Psoas muscle (tissue), 8 donors: ENCODE data around the gene KRTAP19-5. TPM values are rescaled to one million over a fixed set of nuclear protein-coding genes. Genes with fewer than 3 reads are reported as not detected.
A peak's percentile ranks its signal among the peaks of the same experiment; 100 is the strongest.

Source experiments
- ATAC-seq, 4 donors: fragments of 200-7000 bp; cut with Tn5 transposase; one replicate each; pipeline ENCODE4 v1.9.1; 2020; ENCODE audit warnings: moderate library complexity in 3 of 4, mild to moderate bottlenecking in 2 of 4
- DNase-seq, 2 donors: peaks; one replicate each; pipeline ENCODE4 v3.0.0-alpha.2; 2020
- H3K27ac ChIP-seq: fragments of 200-600 bp; one replicate; pipeline ENCODE4 v1.8.0; 2022
- H3K27me3 ChIP-seq, 3 donors: fragments of 200-600 bp in 1 of 3; one replicate each; pipeline versions ENCODE4 v1.6.1 to v1.8.0; 2013 to 2022; ENCODE audit warnings: low read length in 2 of 3, mild to moderate bottlenecking in 2 of 3, moderate library complexity in 1 of 3; ENCODE audit not compliant: insufficient read depth in 3 of 3
- H3K36me3 ChIP-seq, 2 donors: fragments of 200-600 bp in 1 of 2; one replicate each; pipeline versions ENCODE4 v1.6.1 to v1.8.0; 2013 to 2022; ENCODE audit warnings: low read depth in 1 of 2, mild to moderate bottlenecking in 1 of 2, moderate library complexity in 1 of 2; ENCODE audit not compliant: insufficient read depth in 1 of 2
- H3K4me1 ChIP-seq: fragments of 200-600 bp; one replicate; pipeline ENCODE4 v1.8.0; 2022
- H3K4me3 ChIP-seq: fragments of 200-600 bp; one replicate; pipeline ENCODE4 v1.8.0; 2022; ENCODE audit warnings: mild to moderate bottlenecking
- H3K9me3 ChIP-seq: fragments of 200-600 bp; one replicate; pipeline ENCODE4 v1.8.0; 2022
- whole genome bisulfite sequencing, 3 donors: extraction: QIAGEN DNeasy Blood & Tissue Kit; methylation state at CpG; one replicate each; pipeline versions ENCODE4 v1.1.6 to v1.1.7; 2013; 5-methylcytosine and 5-hydroxymethylcytosine counted together
- intact Hi-C, 2 donors: fragments of 100-400 bp; cut with DNase I; formaldehyde crosslinking; loops; one replicate each; pipeline versions ENCODE4 v1.11.0 to v1.14.2; 2022
- polyA plus RNA-seq, 3 donors: library from polyadenylated mRNA; stranded (reverse); fragments of 200-250 nt; gene quantifications; one replicate each; pipeline ENCODE4 v1.2.3, GENCODE V29; 2013
- total RNA-seq, 4 donors: library from RNA; stranded (reverse); fragmentation: NEBNext Ultra II Directional in 2 of 4; extraction: Animal tissue kit (Norgen Biotek cat#: 25700) in 2 of 4; gene quantifications; one replicate each; pipeline versions ENCODE4 v1.2.1 to v1.2.4, GENCODE V29; 2021 to 2023
- TF ChIP-seq, protein P1 (sequence below): fragments of 200-600 bp; IDR thresholded peaks from one replicate; pipeline ENCODE4 v1.8.0; 2022; ENCODE audit warnings: antibody characterized with exemption
- donor health status: healthy with polysubstance abuse.
- donor health status: DM: no; HTN: no; CAD: no; lungs with moderate emphysema.
- donor health status: Bipolar disorder and iron deficiency.
- donor health status: healthy.
- donor health status: DM: yes; HTN: yes; CAD: no.
- donor health status: DM: no; HTN: no; CAD: no.
- donor health status: DM: no; HTN: no; CAD: no.
- donor health status: DM: yes; HTN: yes; CAD: no.

The KRTAP19-5 gene
- total and polyA plus RNA-seq, 7 donors = not detected

DNA sequence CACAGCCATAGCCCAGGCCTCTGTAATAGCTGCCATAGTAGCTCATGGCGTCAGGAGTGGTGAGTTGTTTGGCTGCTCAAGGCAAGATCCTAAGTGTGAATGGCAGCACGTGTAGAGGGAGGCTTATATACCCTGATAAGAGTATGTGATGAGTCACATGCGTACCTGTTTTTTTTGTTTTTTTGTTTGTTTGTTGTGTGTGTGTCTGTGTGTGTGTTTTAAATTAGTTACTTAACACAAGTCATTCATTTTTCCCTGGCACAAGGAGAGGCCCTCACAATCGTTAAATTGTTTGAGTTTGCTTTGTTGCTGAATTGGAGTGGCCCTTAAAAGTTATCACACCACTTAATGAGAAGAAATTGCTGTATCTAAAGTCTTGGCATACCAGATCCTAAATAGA is 4.9 kb downstream of the KRTAP19-5 start, which contains the start of gene KRTAP19-4:
KRTAP19-4 (minus strand) TSS at position 101 of the 400 bp plus-strand sequence; CDS start at position 46, 55 bp downstream.
- Histone ChIP-seq H3K4me3 (no peak within 1 kb of the TSS), H3K4me1 (no peaks in the 10 kb centered on the region), H3K27me3 (no peaks in the 10 kb centered on the region), H3K9me3 (no peaks in the 10 kb centered on the region), H3K27ac (no peak within 1 kb of the TSS), H3K36me3 (no peaks in the 10 kb centered on the region)
- DNase-seq = no peak
- intact Hi-C loops = no loop called here
- ATAC-seq = no peak
- 75 to 80% (median 77%) methylated on average over 4 of the region's 4 CpGs for whole genome bisulfite sequencing, 3 donors
- TF ChIP-seq, protein P1, sequence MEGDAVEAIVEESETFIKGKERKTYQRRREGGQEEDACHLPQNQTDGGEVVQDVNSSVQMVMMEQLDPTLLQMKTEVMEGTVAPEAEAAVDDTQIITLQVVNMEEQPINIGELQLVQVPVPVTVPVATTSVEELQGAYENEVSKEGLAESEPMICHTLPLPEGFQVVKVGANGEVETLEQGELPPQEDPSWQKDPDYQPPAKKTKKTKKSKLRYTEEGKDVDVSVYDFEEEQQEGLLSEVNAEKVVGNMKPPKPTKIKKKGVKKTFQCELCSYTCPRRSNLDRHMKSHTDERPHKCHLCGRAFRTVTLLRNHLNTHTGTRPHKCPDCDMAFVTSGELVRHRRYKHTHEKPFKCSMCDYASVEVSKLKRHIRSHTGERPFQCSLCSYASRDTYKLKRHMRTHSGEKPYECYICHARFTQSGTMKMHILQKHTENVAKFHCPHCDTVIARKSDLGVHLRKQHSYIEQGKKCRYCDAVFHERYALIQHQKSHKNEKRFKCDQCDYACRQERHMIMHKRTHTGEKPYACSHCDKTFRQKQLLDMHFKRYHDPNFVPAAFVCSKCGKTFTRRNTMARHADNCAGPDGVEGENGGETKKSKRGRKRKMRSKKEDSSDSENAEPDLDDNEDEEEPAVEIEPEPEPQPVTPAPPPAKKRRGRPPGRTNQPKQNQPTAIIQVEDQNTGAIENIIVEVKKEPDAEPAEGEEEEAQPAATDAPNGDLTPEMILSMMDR = no peak

DNA sequence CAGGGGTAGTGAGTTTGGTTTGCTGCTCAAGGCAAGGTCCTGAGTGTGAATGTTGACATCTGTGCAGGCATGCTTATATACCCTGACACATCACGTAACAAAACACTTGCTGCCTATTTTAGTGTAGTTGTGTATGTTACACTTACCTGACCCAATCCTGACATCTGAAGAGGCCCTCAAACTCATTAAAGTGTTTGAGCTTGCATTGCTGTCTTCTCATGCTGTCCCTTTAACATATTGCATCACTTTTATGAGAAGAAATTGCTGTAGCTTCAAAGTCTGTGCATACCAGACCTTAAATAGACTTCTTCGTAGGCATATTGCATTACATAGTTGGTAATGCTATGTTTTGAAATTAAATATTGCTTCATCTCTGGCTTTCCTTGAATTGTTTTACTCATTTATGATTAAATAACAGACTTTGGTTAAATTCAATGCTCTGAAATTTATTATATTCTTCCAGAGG is 9.9 kb downstream of the KRTAP19-5 start, which contains the start of gene KRTAP19-3:
KRTAP19-3 (minus strand) TSS at position 51 of the 466 bp plus-strand sequence. CDS start 56 bp downstream, outside the sequence.
- no peaks in the 10 kb centered on the region for H3K4me1 ChIP-seq
- H3K27ac ChIP-seq = no peak within 1 kb of the TSS
- H3K4me3 ChIP-seq = no peak within 1 kb of the TSS
- 65 to 72% (median 69%) methylated on average over 2 of the region's 2 CpGs for WGBS, 3 donors
- H3K36me3 ChIP-seq = no peaks in the 10 kb centered on the region
- peak in 1 of 4 donors; percentile 63 for ATAC-seq
- no peaks in the 10 kb centered on the region for H3K27me3 ChIP-seq
- TF ChIP-seq, protein P1 = no peak
- intact Hi-C loops = no loop called here
- peaks cover 3% of the 10 kb centered on the region for H3K9me3 ChIP-seq
- no peak for DNase-seq

DNA sequence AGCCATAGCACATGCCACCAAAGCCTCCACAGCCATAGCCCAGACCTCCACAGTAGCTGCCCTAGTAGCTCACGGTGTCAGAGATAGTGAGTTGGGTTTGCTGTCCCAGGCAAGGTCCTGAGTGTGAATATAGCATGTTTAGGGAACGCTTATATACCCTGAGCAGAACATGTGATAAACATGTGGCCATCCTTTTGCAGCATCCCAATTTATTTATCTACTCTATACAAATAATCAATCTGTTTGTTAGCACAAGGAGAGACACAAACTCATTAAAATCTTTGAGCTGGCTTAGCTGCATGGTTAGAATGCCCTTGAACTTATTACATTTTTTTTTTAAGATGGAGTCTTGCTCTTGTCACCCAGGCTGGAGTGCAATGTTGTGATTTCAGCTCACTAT is 14.6 kb downstream of the KRTAP19-5 start, which contains the start of gene KRTAP19-2:
KRTAP19-2 (minus strand) TSS at position 101 of the 400 bp plus-strand sequence; CDS start at position 13, 88 bp downstream.
- Histone ChIP-seq H3K4me1 (no peaks in the 10 kb centered on the region), H3K36me3 (no peaks in the 10 kb centered on the region), H3K9me3 (peaks cover 3% of the 10 kb centered on the region), H3K27ac (no peak within 1 kb of the TSS), H3K4me3 (no peak within 1 kb of the TSS), H3K27me3 (peaks cover 0 to 1% (median 0%) of the 10 kb centered on the region in 3 donors)
- DNase-seq = no peak
- TF ChIP-seq, protein P1 = no peak
- intact Hi-C loops = no loop called here
- no peak for ATAC-seq
- WGBS, 3 donors = 82 to 91% (median 90%) methylated on average over 2 of the region's 2 CpGs

DNA sequence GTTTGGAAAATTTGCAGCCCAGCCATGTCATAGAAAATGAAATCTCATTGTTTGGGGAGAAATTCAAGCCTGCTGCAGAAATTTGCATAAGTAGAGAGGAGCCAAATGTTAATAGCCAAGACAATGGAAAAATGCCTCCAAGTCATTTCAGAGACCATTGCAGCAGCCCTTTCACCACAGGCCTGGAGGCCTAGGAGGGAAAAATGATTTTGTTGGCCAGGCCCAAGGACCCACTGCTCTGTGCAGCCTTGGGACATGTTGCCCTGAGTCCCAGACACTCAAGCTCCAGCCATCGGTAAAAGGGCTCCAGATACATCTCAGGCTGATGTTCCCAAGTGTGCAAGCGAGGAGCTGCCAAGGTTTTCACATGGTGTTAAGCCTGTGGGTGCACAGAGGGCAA is 15.8 kb downstream of the KRTAP19-5 start:
- intact Hi-C loops = no loop called here
- no peaks in the 10 kb centered on the region for H3K4me1 ChIP-seq
- peaks cover under 1% of the 10 kb centered on the region for H3K9me3 ChIP-seq
- WGBS, 3 donors = 55 to 68% (median 57%) methylated on average over 2 of the region's 2 CpGs
- no peak for ATAC-seq
- no peak for DNase-seq
- TF ChIP-seq, protein P1 = no peak
- no peak overlapping the region for H3K27ac ChIP-seq
- H3K4me3 ChIP-seq = no peak overlapping the region
- H3K36me3 ChIP-seq = no peaks in the 10 kb centered on the region
- peaks cover 0 to 1% (median 0%) of the 10 kb centered on the region in 3 donors for H3K27me3 ChIP-seq

DNA sequence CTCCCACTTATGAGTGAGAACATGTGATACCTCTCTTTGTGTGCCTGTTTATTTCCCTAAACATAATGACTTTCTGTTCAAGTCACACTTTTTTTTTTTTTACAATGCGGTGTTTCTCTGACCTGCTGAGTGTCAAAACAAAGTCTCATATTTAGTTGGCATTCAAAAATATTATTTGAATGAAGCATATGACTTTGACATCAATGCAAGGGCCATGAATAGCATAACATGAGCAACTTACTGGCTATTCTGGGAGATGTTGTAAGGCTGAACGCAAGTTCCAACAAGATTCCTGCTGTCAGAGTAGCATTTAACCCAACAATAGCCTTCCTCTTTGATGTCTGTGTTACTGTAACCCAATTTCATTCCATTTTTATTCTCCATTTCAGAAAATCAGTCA is 19.8 kb downstream of the KRTAP19-5 start:
- peak in 3 of 4 donors; percentile 43 to 85 (median 80) for ATAC-seq
- intact Hi-C loops = no loop called here
- TF ChIP-seq, protein P1 = no peak
- peaks cover 0 to 1% (median 0%) of the 10 kb centered on the region in 3 donors for H3K27me3 ChIP-seq
- DNase-seq = no peak
- H3K4me1 ChIP-seq = no peaks in the 10 kb centered on the region
- no peaks in the 10 kb centered on the region for H3K36me3 ChIP-seq
- no peak overlapping the region for H3K27ac ChIP-seq
- 59 to 64% (median 62%) methylated on average over 2 of the region's 2 CpGs for WGBS, 3 donors
- no peak overlapping the region for H3K4me3 ChIP-seq
- H3K9me3 ChIP-seq = no peaks in the 10 kb centered on the region
